A673 (cell line): Measurements from ENCODE around the gene KCNIP3. TPM values are rescaled to one million over a fixed set of nuclear protein-coding genes. Genes with fewer than 3 reads are reported as not detected.
A peak's percentile ranks its signal among the peaks of the same experiment; 100 is the strongest.

Experiments
- BruUV-seq: library from RNA; stranded (reverse); fragments of 400-500 nt; replicated peaks from 2 replicates; lab custom pipeline; 2021; lab: Mats Ljungman, UMichigan
- CTCF ChIA-PET: fragments of 300-600 bp; sonication (Branson Sonifier 250); formaldehyde crosslinking; loops from one replicate; lab custom pipeline; 2022; ENCODE audit warnings: antibody characterized with exemption; lab: Charles Lee
- POLR2A ChIA-PET: fragments of 300-600 bp; sonication (Branson Sonifier 250); formaldehyde crosslinking; loops from one replicate; lab custom pipeline; 2022; ENCODE audit warnings: antibody characterized with exemption; ENCODE audit not compliant: low non-redundant PET; lab: Charles Lee
- DNase-seq: peaks from one replicate; pipeline ENCODE4 v3.0.0-alpha.2; 2015; ENCODE audit warnings: low spot score
- H3K27ac ChIP-seq: fragments of 200-600 bp; sonication (generic); 2 replicates; pipeline ENCODE4 v1.5.1; 2016; ENCODE audit warnings: mixed run types, low read depth, mild to moderate bottlenecking, mixed read lengths, antibody characterized with exemption, low read length; ENCODE audit not compliant: poor library complexity, severe bottlenecking
- H3K27me3 ChIP-seq: fragments of 200-600 bp; sonication (generic); replicated peaks from 2 replicates; pipeline ENCODE4 v1.6.1; 2017; ENCODE audit warnings: mixed run types, low read depth, mild to moderate bottlenecking, mixed read lengths, antibody characterized with exemption, low read length; ENCODE audit not compliant: insufficient read depth, poor library complexity
- H3K36me3 ChIP-seq: fragments of 200-600 bp; sonication (generic); 2 replicates; pipeline ENCODE4 v1.6.1; 2016; ENCODE audit warnings: mixed run types, mild to moderate bottlenecking, mixed read lengths, antibody characterized with exemption, low read length; ENCODE audit not compliant: insufficient read depth, poor library complexity, severe bottlenecking
- H3K4me1 ChIP-seq: fragments of 200-600 bp; sonication (generic); 2 replicates; pipeline ENCODE4 v1.6.1; 2017; ENCODE audit warnings: mixed run types, mild to moderate bottlenecking, mixed read lengths, antibody characterized with exemption, low read length; ENCODE audit not compliant: insufficient read depth, poor library complexity, severe bottlenecking
- H3K4me3 ChIP-seq: fragments of 200-600 bp; sonication (generic); 2 replicates; pipeline ENCODE4 v1.5.1; 2016; ENCODE audit warnings: low read depth, mixed run types, mild to moderate bottlenecking, mixed read lengths, low read length; ENCODE audit not compliant: poor library complexity, severe bottlenecking
- H3K9me3 ChIP-seq: fragments of 200-600 bp; sonication (generic); 2 replicates; pipeline ENCODE4 v1.6.1; 2016; ENCODE audit warnings: mixed run types, low read depth, mild to moderate bottlenecking, mixed read lengths, antibody characterized with exemption, low read length; ENCODE audit not compliant: poor library complexity, severe bottlenecking
- EZH2 ChIP-seq: fragments of 200-600 bp; sonication (generic); IDR thresholded peaks from 2 replicates; pipeline ENCODE4 v1.6.1; 2017; ENCODE audit warnings: borderline replicate concordance, low read depth, mild to moderate bottlenecking, mixed read lengths, antibody characterized with exemption, low read length; ENCODE audit not compliant: poor library complexity, severe bottlenecking
- intact Hi-C: fragments of 100-400 bp; cut with micrococcal nuclease; formaldehyde crosslinking; loops from one replicate; pipeline ENCODE4 v1.10.0; 2022; ENCODE audit not compliant: unreplicated experiment
- total RNA-seq: library from RNA; stranded (reverse); gene quantifications from 2 replicates; pipeline ENCODE4 v1.2.3, GENCODE V29; 2021
- TF ChIP-seq, protein P1 (sequence below): fragments of 300-800, 200-600 bp; sonication (generic); conservative IDR thresholded peaks from 2 replicates; pipeline ENCODE4 v1.5.1; 2017; ENCODE audit warnings: low read depth, mild to moderate bottlenecking, antibody characterized with exemption, low read length, moderate library complexity, mixed read lengths

Gene KCNIP3
- total RNA-seq, 1 experiment from 2014 or later = 0.45 TPM

DNA sequence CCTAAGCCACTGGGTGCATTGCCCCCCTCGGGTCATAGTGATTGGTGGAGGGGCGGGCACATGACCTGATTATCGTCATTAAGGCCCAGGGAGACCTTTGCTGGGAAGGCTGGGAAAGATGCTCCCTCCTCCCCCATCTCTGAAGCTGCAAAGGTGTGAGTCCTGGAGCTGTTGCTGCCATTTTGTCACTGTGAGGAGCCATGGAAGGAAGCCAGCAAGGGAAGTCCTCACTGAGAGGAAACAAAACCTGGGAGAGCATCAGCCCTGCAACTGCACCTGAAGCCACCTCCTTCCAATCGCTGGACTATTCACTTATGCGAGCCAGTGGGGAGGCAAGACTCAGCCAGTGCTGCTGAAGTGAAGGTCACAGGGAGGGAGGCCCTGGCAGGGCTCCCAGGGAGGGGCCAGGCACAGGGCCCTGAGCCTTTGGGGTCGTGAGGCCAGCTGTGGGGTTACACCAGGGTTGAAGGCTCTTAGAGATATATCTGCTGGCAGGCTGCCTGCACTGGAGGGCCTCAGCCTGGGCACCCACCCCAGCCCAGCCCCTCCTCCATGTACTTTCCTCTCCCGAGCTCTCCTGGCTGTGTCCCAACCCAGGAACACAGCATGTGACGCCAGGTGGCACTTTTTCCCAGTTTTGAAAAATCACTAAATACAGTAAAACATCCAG is 94.6 kb downstream of the KCNIP3 start:
- Histone ChIP-seq H3K4me1 (no peaks in the 10 kb centered on the region), H3K4me3 (no peak overlapping the region), H3K27ac (no peak overlapping the region), H3K36me3 (no peaks in the 10 kb centered on the region), H3K27me3 (no peaks in the 10 kb centered on the region), H3K9me3 (no peaks in the 10 kb centered on the region)
- no peak for DNase-seq
- POLR2A ChIA-PET = no interaction called here
- no peak for TF ChIP-seq EZH2
- TF ChIP-seq, protein P1, sequence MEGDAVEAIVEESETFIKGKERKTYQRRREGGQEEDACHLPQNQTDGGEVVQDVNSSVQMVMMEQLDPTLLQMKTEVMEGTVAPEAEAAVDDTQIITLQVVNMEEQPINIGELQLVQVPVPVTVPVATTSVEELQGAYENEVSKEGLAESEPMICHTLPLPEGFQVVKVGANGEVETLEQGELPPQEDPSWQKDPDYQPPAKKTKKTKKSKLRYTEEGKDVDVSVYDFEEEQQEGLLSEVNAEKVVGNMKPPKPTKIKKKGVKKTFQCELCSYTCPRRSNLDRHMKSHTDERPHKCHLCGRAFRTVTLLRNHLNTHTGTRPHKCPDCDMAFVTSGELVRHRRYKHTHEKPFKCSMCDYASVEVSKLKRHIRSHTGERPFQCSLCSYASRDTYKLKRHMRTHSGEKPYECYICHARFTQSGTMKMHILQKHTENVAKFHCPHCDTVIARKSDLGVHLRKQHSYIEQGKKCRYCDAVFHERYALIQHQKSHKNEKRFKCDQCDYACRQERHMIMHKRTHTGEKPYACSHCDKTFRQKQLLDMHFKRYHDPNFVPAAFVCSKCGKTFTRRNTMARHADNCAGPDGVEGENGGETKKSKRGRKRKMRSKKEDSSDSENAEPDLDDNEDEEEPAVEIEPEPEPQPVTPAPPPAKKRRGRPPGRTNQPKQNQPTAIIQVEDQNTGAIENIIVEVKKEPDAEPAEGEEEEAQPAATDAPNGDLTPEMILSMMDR = no peak
- no TSS peak for BruUV-seq
- CTCF ChIA-PET = no interaction called here
- intact Hi-C loops = no loop called here

DNA sequence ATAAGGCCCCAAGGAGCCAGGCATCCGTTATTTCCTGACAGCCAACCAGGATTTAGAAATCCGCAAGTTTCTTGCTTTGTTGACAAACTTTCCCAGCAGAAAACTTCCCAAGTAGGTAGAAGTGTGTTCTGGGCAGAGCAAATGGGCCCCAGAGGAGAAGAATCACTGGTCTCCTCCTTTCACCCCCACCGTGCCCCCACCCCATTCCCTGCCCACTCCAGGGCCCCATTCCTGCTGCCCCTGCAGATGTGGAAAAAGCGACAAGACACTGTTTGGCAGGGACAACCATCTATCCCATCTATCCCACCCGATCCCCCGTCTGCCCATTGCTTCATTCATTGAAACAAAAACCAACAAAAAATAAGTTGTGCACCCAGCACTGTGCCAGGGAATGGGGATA is 95.2 kb downstream of the KCNIP3 start:
- POLR2A ChIA-PET = no interaction called here
- H3K27me3 ChIP-seq = no peaks in the 10 kb centered on the region
- no peak overlapping the region for H3K27ac ChIP-seq
- CTCF ChIA-PET = no interaction called here
- H3K36me3 ChIP-seq = no peaks in the 10 kb centered on the region
- DNase-seq = no peak
- intact Hi-C loops = no loop called here
- no peak for TF ChIP-seq EZH2
- TF ChIP-seq, protein P1 = no peak
- H3K4me1 ChIP-seq = no peaks in the 10 kb centered on the region
- H3K9me3 ChIP-seq = no peaks in the 10 kb centered on the region
- BruUV-seq = no TSS peak
- no peak overlapping the region for H3K4me3 ChIP-seq

GRCh38 chr2:95392730-95393455 is 95.7 kb downstream of the KCNIP3 start:
- H3K36me3 ChIP-seq = no peaks in the 10 kb centered on the region
- DNase-seq = no peak
- no peaks in the 10 kb centered on the region for H3K9me3 ChIP-seq
- no peak overlapping the region for H3K27ac ChIP-seq
- ChIA-PET CTCF (no interaction called here), POLR2A (no interaction called here)
- intact Hi-C loops = no loop called here
- no peaks in the 10 kb centered on the region for H3K27me3 ChIP-seq
- no TSS peak for BruUV-seq
- H3K4me3 ChIP-seq = no peak overlapping the region
- no peaks in the 10 kb centered on the region for H3K4me1 ChIP-seq
- no peak for TF ChIP-seq EZH2
- TF ChIP-seq, protein P1 = peak; percentile 30
